ENCODE measurements around the gene LRRC42. TPM values are rescaled to one million over a fixed set of nuclear protein-coding genes. Genes with fewer than 3 reads are reported as not detected.

Gene LRRC42
- total RNA-seq, 1 experiment from 2014 or later: 80.9 TPM

- H3K36me3 ChIP-seq (replicated peaks; ENCODE audit: control insufficient read depth, insufficient read depth, low read length): no peaks in the 10 kb centered on the region; the same call in 1 of the 2 replicates
- H3K27me3 ChIP-seq (ENCODE audit: control insufficient read depth, insufficient read depth, low read length): no peaks in the 10 kb centered on the region
- H3K4me3 ChIP-seq (ENCODE audit: insufficient read depth, low read depth, low read length): no peak overlapping the region
- no peak for DNase-seq
These were observed 16.7 kb upstream of the LRRC42 start for GRCh38 chr1:53929246-53929960.

- Histone ChIP-seq H3K36me3 (replicated peaks; ENCODE audit: control insufficient read depth, insufficient read depth, low read length) (no peaks in the 10 kb centered on the region; the same call in 1 of the 2 replicates), H3K4me3 (ENCODE audit: insufficient read depth, low read depth, low read length) (no peak overlapping the region), H3K27me3 (ENCODE audit: control insufficient read depth, insufficient read depth, low read length) (no peaks in the 10 kb centered on the region)
- no peak for DNase-seq
These were observed 15.2 kb upstream of the LRRC42 start for GRCh38 chr1:53930932-53931331.

- no peaks in the 10 kb centered on the region for H3K27me3 ChIP-seq (ENCODE audit: control insufficient read depth, insufficient read depth, low read length)
- no peak overlapping the region for H3K4me3 ChIP-seq (ENCODE audit: insufficient read depth, low read depth, low read length)
- H3K36me3 ChIP-seq (replicated peaks; ENCODE audit: control insufficient read depth, insufficient read depth, low read length): no peaks in the 10 kb centered on the region; the same call in 1 of the 2 replicates
- no peak for DNase-seq
These were observed 14.6 kb upstream of the LRRC42 start for GRCh38 chr1:53931523-53931922.

- Histone ChIP-seq H3K4me3 (ENCODE audit: insufficient read depth, low read depth, low read length) (no peak overlapping the region), H3K27me3 (ENCODE audit: control insufficient read depth, insufficient read depth, low read length) (no peaks in the 10 kb centered on the region), H3K36me3 (replicated peaks; ENCODE audit: control insufficient read depth, insufficient read depth, low read length) (no peaks in the 10 kb centered on the region)
- no peak for DNase-seq
These were observed 11.9 kb upstream of the LRRC42 start for GRCh38 chr1:53934170-53934765.

GRCh38 chr1:53936430-53936829 is 9.7 kb upstream of the LRRC42 start:
- no peaks in the 10 kb centered on the region for H3K36me3 ChIP-seq (replicated peaks; ENCODE audit: control insufficient read depth, insufficient read depth, low read length)
- H3K27me3 ChIP-seq (ENCODE audit: control insufficient read depth, insufficient read depth, low read length): no peaks in the 10 kb centered on the region
- DNase-seq: no peak
- H3K4me3 ChIP-seq (ENCODE audit: insufficient read depth, low read depth, low read length): no peak overlapping the region

- Histone ChIP-seq H3K27me3 (ENCODE audit: control insufficient read depth, insufficient read depth, low read length) (no peaks in the 10 kb centered on the region), H3K36me3 (replicated peaks; ENCODE audit: control insufficient read depth, insufficient read depth, low read length) (no peaks in the 10 kb centered on the region), H3K4me3 (ENCODE audit: insufficient read depth, low read depth, low read length) (no peak overlapping the region)
- no peak for DNase-seq
These were observed 7.9 kb upstream of the LRRC42 start for GRCh38 chr1:53938136-53938830.

GRCh38 chr1:53942127-53942957 is 3.8 kb upstream of the LRRC42 start:
- Histone ChIP-seq H3K36me3 (replicated peaks; ENCODE audit: control insufficient read depth, insufficient read depth, low read length) (no peaks in the 10 kb centered on the region), H3K4me3 (ENCODE audit: insufficient read depth, low read depth, low read length) (no peak overlapping the region), H3K27me3 (ENCODE audit: control insufficient read depth, insufficient read depth, low read length) (no peaks in the 10 kb centered on the region)
- DNase-seq: no peak

GRCh38 chr1:53943090-53943489 is 3.1 kb upstream of the LRRC42 start:
- H3K27me3 ChIP-seq (ENCODE audit: control insufficient read depth, insufficient read depth, low read length): no peaks in the 10 kb centered on the region
- H3K36me3 ChIP-seq (replicated peaks; ENCODE audit: control insufficient read depth, insufficient read depth, low read length): no peaks in the 10 kb centered on the region
- no peak overlapping the region for H3K4me3 ChIP-seq (ENCODE audit: insufficient read depth, low read depth, low read length)
- DNase-seq: no peak

- no peak for DNase-seq
- Histone ChIP-seq H3K36me3 (replicated peaks; ENCODE audit: control insufficient read depth, insufficient read depth, low read length) (no peaks in the 10 kb centered on the region), H3K27me3 (ENCODE audit: control insufficient read depth, insufficient read depth, low read length) (no peaks in the 10 kb centered on the region), H3K4me3 (ENCODE audit: insufficient read depth, low read depth, low read length) (no peak overlapping the region)
These were observed 2.6 kb upstream of the LRRC42 start for GRCh38 chr1:53943490-53944043.

GRCh38 chr1:53944469-53945182 is 1.5 kb upstream of the LRRC42 start:
- Histone ChIP-seq H3K4me3 (ENCODE audit: insufficient read depth, low read depth, low read length) (peak overlapping the region; percentile 95), H3K36me3 (replicated peaks; ENCODE audit: control insufficient read depth, insufficient read depth, low read length) (no peaks in the 10 kb centered on the region), H3K27me3 (ENCODE audit: control insufficient read depth, insufficient read depth, low read length) (no peaks in the 10 kb centered on the region)
- peak; percentile 65 for DNase-seq

- H3K4me3 ChIP-seq (ENCODE audit: insufficient read depth, low read depth, low read length): peak overlapping the region; percentile 95
- H3K27me3 ChIP-seq (ENCODE audit: control insufficient read depth, insufficient read depth, low read length): no peaks in the 10 kb centered on the region
- DNase-seq: no peak
- H3K36me3 ChIP-seq (replicated peaks; ENCODE audit: control insufficient read depth, insufficient read depth, low read length): no peaks in the 10 kb centered on the region; the same call in 1 of the 2 replicates
These were observed 1.0 kb upstream of the LRRC42 start for GRCh38 chr1:53945183-53945432.

GRCh38 chr1:53945433-53946251 is 508 bp upstream of the LRRC42 start, which contains the start of gene IFT25:
IFT25 (minus strand) TSS chr1:53945699; CDS start chr1:53940082, 5,617 bp downstream.
- Histone ChIP-seq H3K36me3 (replicated peaks; ENCODE audit: control insufficient read depth, insufficient read depth, low read length) (no peaks in the 10 kb centered on the region; the same call in 1 of the 2 replicates), H3K4me3 (ENCODE audit: insufficient read depth, low read depth, low read length) (peak within 1 kb of the TSS; percentile 95), H3K27me3 (ENCODE audit: control insufficient read depth, insufficient read depth, low read length) (no peaks in the 10 kb centered on the region)
- DNase-seq: peak; percentile 98
